HepG2 (cell line): ENCODE measurements around the gene MYO7A. TPM values are rescaled to one million over a fixed set of nuclear protein-coding genes. Genes with fewer than 3 reads are reported as not detected.

Experiments used
- ATAC-seq: fragments of 200-7000 bp; cut with Tn5 transposase; 3 replicates; pipeline ENCODE4 v1.9.1; 2020; ENCODE audit warnings: mild to moderate bottlenecking, moderate library complexity
- BruUV-seq: library from RNA; stranded (reverse); fragments of 400-500 nt; replicated peaks from 2 replicates; lab custom pipeline; 2021; lab: Mats Ljungman, UMichigan
- CTCF ChIA-PET: fragments of 300-600 bp; formaldehyde crosslinking; extraction: SDS; loops from one replicate; lab custom pipeline; 2021; ENCODE audit warnings: low total read pairs, inconsistent platforms, low intra/inter-chr PET ratio; lab: Yijun Ruan, JAX
- POLR2A ChIA-PET: fragments of 350-600 bp; sonication (Branson Sonifier 250); formaldehyde crosslinking; loops from one replicate; lab custom pipeline; 2020; ENCODE audit warnings: antibody characterized with exemption, inconsistent platforms; lab: Yijun Ruan, JAX
- DNase-seq: peaks from one replicate; pipeline ENCODE4 v3.0.0-alpha.2; 2015; ENCODE audit warnings: low spot score
- FAIRE-seq: peaks from 3 replicates; lab custom pipeline; 2011; peaks lifted over from hg19 to GRCh38; lab: Jason Lieb, UNC
- H2AFZ ChIP-seq: one replicate; pipeline ENCODE4 v1.6.1; 2011; ENCODE audit warnings: low read length, inconsistent platforms
- H3K27ac ChIP-seq: fragments of 300-600 bp; 3 replicates; pipeline ENCODE4 v1.8.0; 2011; ENCODE audit warnings: mixed run types, mild to moderate bottlenecking, mixed read lengths, low read length, inconsistent platforms; ENCODE audit not compliant: insufficient read depth; ENCODE audit errors: extremely low read length
- H3K27me3 ChIP-seq, 2 experiments: fragments of 200-600 bp in 1 of 2; 2 replicates in 1 of 2; 3 replicates in 1 of 2; pipeline versions ENCODE4 v1.6.0 to v1.8.0; 2011; ENCODE audit warnings: low read length in 2 of 2, mild to moderate bottlenecking in 2 of 2, moderate library complexity in 2 of 2, inconsistent platforms in 1 of 2; ENCODE audit not compliant: insufficient read depth in 2 of 2, control insufficient read depth in 1 of 2
- H3K36me3 ChIP-seq, 2 experiments: fragments of 200-600 bp in 1 of 2; replicated peaks in 1 of 2; 2 replicates in 1 of 2; 3 replicates in 1 of 2; pipeline versions ENCODE4 v1.5.1 to v1.8.0; 2011; ENCODE audit warnings: low read length in 2 of 2, inconsistent platforms in 1 of 2; ENCODE audit not compliant: insufficient read depth in 2 of 2, control insufficient read depth in 1 of 2
- H3K4me1 ChIP-seq: 2 replicates; pipeline ENCODE4 v1.5.1; 2012; ENCODE audit warnings: low read length, inconsistent platforms; ENCODE audit not compliant: insufficient read depth
- H3K4me2 ChIP-seq: 2 replicates; pipeline ENCODE4 v1.6.0; 2011; ENCODE audit warnings: low read depth, low read length, inconsistent platforms
- H3K4me3 ChIP-seq, 3 experiments: fragments of 200-600 bp in 1 of 3; sonication (generic), shearing (Covaris generic) in 1 of 3; replicated peaks in 1 of 3; 2 replicates each; pipeline ENCODE4 v1.5.1; 2011 to 2016; ENCODE audit warnings: low read length in 3 of 3, inconsistent platforms in 2 of 3, low read depth in 2 of 3, mild to moderate bottlenecking in 2 of 3, control low read depth in 1 of 3, mixed read lengths in 1 of 3; ENCODE audit not compliant: insufficient read depth in 1 of 3
- H3K79me2 ChIP-seq: one replicate; pipeline ENCODE4 v1.6.1; 2011; ENCODE audit warnings: low read length, inconsistent platforms; ENCODE audit not compliant: insufficient read depth
- H3K9ac ChIP-seq: 2 replicates; pipeline ENCODE4 v1.6.0; 2011; ENCODE audit warnings: mild to moderate bottlenecking, low read depth, low read length, inconsistent platforms; ENCODE audit not compliant: insufficient read depth
- H3K9me3 ChIP-seq: 2 replicates; pipeline ENCODE4 v1.5.1; 2012; ENCODE audit warnings: mild to moderate bottlenecking, low read length
- H4K20me1 ChIP-seq: 2 replicates; pipeline ENCODE4 v1.6.0; 2011; ENCODE audit warnings: inconsistent platforms, mild to moderate bottlenecking, low read length, moderate library complexity; ENCODE audit not compliant: insufficient read depth
- DNMT1 ChIP-seq: sonication (generic); formaldehyde crosslinking; IDR thresholded peaks from 2 replicates; pipeline ENCODE4 v1.5.1; 2020; ENCODE audit warnings: mild to moderate bottlenecking, missing genetic modification reagents
- MED8 ChIP-seq: sonication (generic); formaldehyde crosslinking; IDR thresholded peaks from 2 replicates; pipeline ENCODE4 v1.8.1; 2023; ENCODE audit warnings: mild to moderate bottlenecking, missing genetic modification reagents; ENCODE audit not compliant: insufficient replicate concordance
- NCOA2 ChIP-seq: sonication (generic); formaldehyde crosslinking; IDR thresholded peaks from 2 replicates; pipeline ENCODE4 v1.8.0; 2022; ENCODE audit warnings: inconsistent platforms
- PTBP1 ChIP-seq: fragments of 200-400 bp; formaldehyde crosslinking; IDR thresholded peaks from 2 replicates; pipeline ENCODE4 v1.6.1; 2018; ENCODE audit warnings: low read length, low read depth; ENCODE audit not compliant: poor library complexity, severe bottlenecking
- ZC3H13 ChIP-seq: sonication (generic); formaldehyde crosslinking; IDR thresholded peaks from 2 replicates; pipeline ENCODE4 v1.8.1; 2023; ENCODE audit warnings: mild to moderate bottlenecking, missing genetic modification reagents, moderate library complexity
- ZMYM3 ChIP-seq: sonication (generic); formaldehyde crosslinking; IDR thresholded peaks from 2 replicates; pipeline ENCODE4 v1.5.1; 2020; ENCODE audit warnings: mild to moderate bottlenecking, missing genetic modification reagents
- ZNF713 ChIP-seq: sonication (generic); formaldehyde crosslinking; IDR thresholded peaks from 2 replicates; pipeline ENCODE4 v1.4.0; 2020; ENCODE audit warnings: mild to moderate bottlenecking, missing genetic modification reagents
- WGBS: methylation state at CpG from one replicate; pipeline ENCODE4 v1.1.6; 2017; ENCODE audit warnings: low lambda C conversion rate; 5-methylcytosine and 5-hydroxymethylcytosine counted together
- in situ Hi-C: cut with HindIII; loops from 2 replicates; pipeline ENCODE4 v1.10.0; 2017; ENCODE audit warnings: low pct_unique_long_range_greater_than_20kb; ENCODE audit not compliant: extremely low pct_ligation_motif_present
- intact Hi-C: fragments of 100-400 bp; cut with micrococcal nuclease; formaldehyde crosslinking; loops from one replicate; pipeline ENCODE4 v1.10.0; 2022; ENCODE audit not compliant: unreplicated experiment
- polyA plus RNA-seq, 8 experiments: library from polyadenylated mRNA; depleted of rRNA in 3 of 8; stranded (reverse) in 7 of 8; unstranded in 1 of 8; fragments of >200 nt; fragmentation: Illumina TruSeq in 4 of 8; extraction: Trizol in 4 of 8; gene quantifications; 2 replicates each; pipeline versions ENCODE4 v1.2.1 to v1.2.3, GENCODE V29; 2011 to 2016; ENCODE audit warnings: low read depth in 4 of 8, missing spikeins in 1 of 8, mixed read lengths in 1 of 8; ENCODE audit not compliant: insufficient read depth in 1 of 8
- total RNA-seq, 5 experiments: library from RNA; depleted of rRNA; stranded (reverse); fragments of >200 nt; fragmentation: Illumina TruSeq; extraction: Trizol; gene quantifications; 2 replicates each; pipeline ENCODE4 v1.2.3, GENCODE V29; 2016; ENCODE audit warnings: low read depth in 1 of 5
- TF ChIP-seq, protein P1 (sequence below): sonication (generic); formaldehyde crosslinking; IDR thresholded peaks from 2 replicates; pipeline ENCODE4 v1.4.0; 2020; ENCODE audit warnings: missing genetic modification reagents
- TF ChIP-seq, protein P2 (sequence below): sonication (generic); formaldehyde crosslinking; IDR thresholded peaks from 2 replicates; pipeline ENCODE4 v1.4.0; 2020; ENCODE audit warnings: missing genetic modification reagents
- TF ChIP-seq, protein P3 (sequence below): sonication (generic); formaldehyde crosslinking; IDR thresholded peaks from 2 replicates; pipeline ENCODE4 v1.8.0; 2022; ENCODE audit warnings: mild to moderate bottlenecking, missing genetic modification reagents, borderline replicate concordance
- TF ChIP-seq, protein P4 (sequence below): sonication (generic); formaldehyde crosslinking; IDR thresholded peaks from 2 replicates; pipeline ENCODE4 v1.4.0; 2020; ENCODE audit warnings: low read depth, mild to moderate bottlenecking, missing genetic modification reagents

Gene MYO7A
- total and polyA plus RNA-seq, 2 of the 13 experiments (the other 11 are each of a cell fraction or from before 2014, with no cell fraction given), result 7.5 to 10.0 TPM

DNA sequence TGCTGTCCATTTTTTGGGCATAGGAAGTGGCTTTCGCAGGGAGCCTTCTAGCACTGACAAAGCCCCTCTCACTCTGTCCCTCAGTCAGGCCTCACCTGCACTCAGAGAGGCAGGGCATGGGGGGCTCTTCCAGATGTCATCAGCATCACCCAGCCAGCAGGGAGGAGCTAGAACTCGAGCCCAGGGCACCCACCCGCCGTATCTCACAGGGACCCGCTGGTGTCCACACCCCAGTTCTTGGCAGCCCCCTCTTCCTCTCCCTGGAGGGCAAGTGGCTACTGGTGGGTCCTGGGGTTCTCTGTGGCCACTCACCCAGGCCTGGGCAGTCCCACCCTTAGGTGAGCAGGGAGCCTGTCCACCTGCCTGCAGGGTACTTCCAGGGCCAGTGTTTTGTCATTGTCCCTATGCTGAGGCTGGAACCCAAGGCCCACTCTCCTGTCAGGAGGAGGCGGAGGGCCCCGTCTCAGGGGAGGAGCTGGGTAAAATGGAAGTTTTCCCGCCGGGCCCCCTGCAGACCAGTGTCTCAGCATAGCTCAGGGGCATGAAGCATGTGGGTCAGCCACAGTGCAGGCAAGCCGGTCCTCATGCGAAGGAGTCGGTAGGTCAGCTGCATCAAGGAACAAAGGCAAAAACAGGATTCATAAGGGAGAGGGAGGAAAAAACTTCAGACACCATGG is 21.8 kb downstream of the MYO7A start:
- H3K27ac ChIP-seq, result no peak overlapping the region
- ChIA-PET CTCF (no interaction called here), POLR2A (no interaction called here)
- no peak overlapping the region for H2AFZ ChIP-seq
- H3K36me3 ChIP-seq, result no peaks in the 10 kb centered on the region
- no peaks in the 10 kb centered on the region for H4K20me1 ChIP-seq
- DNase-seq (no peak), FAIRE-seq (no peak), ATAC-seq (no peak)
- no peak overlapping the region for H3K4me2 ChIP-seq
- WGBS, result 94% methylated on average over 8 of the region's 12 CpGs
- no TSS peak for BruUV-seq
- intact Hi-C loops (no loop called here), in situ Hi-C loops (no loop called here)
- H3K9ac ChIP-seq, result no peak overlapping the region
- peaks cover 33% of the 10 kb centered on the region for H3K4me1 ChIP-seq
- H3K79me2 ChIP-seq, result no peaks in the 10 kb centered on the region
- H3K27me3 ChIP-seq, result no peaks in the 10 kb centered on the region
- H3K4me3 ChIP-seq, result no peak overlapping the region
- H3K9me3 ChIP-seq, result no peaks in the 10 kb centered on the region
- TF ChIP-seq ZMYM3 (CRISPR knock-in tag) (no peak), DNMT1 (CRISPR knock-in tag) (no peak), MED8 (CRISPR knock-in tag) (no peak), ZC3H13 (CRISPR knock-in tag) (no peak), PTBP1 (no peak), NCOA2 (no peak), ZNF713 (no peak)
- TF ChIP-seq, protein P1, sequence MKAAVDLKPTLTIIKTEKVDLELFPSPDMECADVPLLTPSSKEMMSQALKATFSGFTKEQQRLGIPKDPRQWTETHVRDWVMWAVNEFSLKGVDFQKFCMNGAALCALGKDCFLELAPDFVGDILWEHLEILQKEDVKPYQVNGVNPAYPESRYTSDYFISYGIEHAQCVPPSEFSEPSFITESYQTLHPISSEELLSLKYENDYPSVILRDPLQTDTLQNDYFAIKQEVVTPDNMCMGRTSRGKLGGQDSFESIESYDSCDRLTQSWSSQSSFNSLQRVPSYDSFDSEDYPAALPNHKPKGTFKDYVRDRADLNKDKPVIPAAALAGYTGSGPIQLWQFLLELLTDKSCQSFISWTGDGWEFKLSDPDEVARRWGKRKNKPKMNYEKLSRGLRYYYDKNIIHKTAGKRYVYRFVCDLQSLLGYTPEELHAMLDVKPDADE (CRISPR knock-in tag), result no peak
- TF ChIP-seq, protein P2, sequence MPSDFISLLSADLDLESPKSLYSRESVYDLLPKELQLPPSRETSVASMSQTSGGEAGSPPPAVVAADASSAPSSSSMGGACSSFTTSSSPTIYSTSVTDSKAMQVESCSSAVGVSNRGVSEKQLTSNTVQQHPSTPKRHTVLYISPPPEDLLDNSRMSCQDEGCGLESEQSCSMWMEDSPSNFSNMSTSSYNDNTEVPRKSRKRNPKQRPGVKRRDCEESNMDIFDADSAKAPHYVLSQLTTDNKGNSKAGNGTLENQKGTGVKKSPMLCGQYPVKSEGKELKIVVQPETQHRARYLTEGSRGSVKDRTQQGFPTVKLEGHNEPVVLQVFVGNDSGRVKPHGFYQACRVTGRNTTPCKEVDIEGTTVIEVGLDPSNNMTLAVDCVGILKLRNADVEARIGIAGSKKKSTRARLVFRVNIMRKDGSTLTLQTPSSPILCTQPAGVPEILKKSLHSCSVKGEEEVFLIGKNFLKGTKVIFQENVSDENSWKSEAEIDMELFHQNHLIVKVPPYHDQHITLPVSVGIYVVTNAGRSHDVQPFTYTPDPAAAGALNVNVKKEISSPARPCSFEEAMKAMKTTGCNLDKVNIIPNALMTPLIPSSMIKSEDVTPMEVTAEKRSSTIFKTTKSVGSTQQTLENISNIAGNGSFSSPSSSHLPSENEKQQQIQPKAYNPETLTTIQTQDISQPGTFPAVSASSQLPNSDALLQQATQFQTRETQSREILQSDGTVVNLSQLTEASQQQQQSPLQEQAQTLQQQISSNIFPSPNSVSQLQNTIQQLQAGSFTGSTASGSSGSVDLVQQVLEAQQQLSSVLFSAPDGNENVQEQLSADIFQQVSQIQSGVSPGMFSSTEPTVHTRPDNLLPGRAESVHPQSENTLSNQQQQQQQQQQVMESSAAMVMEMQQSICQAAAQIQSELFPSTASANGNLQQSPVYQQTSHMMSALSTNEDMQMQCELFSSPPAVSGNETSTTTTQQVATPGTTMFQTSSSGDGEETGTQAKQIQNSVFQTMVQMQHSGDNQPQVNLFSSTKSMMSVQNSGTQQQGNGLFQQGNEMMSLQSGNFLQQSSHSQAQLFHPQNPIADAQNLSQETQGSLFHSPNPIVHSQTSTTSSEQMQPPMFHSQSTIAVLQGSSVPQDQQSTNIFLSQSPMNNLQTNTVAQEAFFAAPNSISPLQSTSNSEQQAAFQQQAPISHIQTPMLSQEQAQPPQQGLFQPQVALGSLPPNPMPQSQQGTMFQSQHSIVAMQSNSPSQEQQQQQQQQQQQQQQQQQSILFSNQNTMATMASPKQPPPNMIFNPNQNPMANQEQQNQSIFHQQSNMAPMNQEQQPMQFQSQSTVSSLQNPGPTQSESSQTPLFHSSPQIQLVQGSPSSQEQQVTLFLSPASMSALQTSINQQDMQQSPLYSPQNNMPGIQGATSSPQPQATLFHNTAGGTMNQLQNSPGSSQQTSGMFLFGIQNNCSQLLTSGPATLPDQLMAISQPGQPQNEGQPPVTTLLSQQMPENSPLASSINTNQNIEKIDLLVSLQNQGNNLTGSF, result no peak
- TF ChIP-seq, protein P3, sequence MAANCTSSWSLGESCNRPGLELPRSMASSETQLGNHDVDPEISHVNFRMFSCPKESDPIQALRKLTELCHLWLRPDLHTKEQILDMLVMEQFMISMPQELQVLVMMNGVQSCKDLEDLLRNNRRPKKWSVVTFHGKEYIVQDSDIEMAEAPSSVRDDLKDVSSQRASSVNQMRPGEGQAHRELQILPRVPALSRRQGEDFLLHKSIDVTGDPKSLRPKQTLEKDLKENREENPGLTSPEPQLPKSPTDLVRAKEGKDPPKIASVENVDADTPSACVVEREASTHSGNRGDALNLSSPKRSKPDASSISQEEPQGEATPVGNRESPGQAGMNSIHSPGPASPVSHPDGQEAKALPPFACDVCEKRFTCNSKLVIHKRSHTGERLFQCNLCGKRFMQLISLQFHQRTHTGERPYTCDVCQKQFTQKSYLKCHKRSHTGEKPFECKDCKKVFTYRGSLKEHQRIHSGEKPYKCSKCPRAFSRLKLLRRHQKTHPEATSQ (CRISPR knock-in tag), result no peak
- TF ChIP-seq, protein P4, sequence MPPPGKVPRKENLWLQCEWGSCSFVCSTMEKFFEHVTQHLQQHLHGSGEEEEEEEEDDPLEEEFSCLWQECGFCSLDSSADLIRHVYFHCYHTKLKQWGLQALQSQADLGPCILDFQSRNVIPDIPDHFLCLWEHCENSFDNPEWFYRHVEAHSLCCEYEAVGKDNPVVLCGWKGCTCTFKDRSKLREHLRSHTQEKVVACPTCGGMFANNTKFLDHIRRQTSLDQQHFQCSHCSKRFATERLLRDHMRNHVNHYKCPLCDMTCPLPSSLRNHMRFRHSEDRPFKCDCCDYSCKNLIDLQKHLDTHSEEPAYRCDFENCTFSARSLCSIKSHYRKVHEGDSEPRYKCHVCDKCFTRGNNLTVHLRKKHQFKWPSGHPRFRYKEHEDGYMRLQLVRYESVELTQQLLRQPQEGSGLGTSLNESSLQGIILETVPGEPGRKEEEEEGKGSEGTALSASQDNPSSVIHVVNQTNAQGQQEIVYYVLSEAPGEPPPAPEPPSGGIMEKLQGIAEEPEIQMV (CRISPR knock-in tag), result no peak
